Spleen (tissue), 11 donors: Measurements from ENCODE around the gene ZNF292. TPM values are rescaled to one million over a fixed set of nuclear protein-coding genes. Genes with fewer than 3 reads are reported as not detected.

Source experiments
- DNase-seq: peaks from one replicate; pipeline ENCODE4 v3.0.0-alpha.2; 2020
- H3K27ac ChIP-seq, 8 donors: fragments of 200-600 bp; sonication (generic) in 7 of 8; 1 replicate in 4 of 8; 2 replicates in 4 of 8; pipeline versions ENCODE4 v1.5.0 to v1.8.0; 2016 to 2021; ENCODE audit warnings: inconsistent platforms in 4 of 8, mild to moderate bottlenecking in 4 of 8, moderate library complexity in 1 of 8
- H3K27me3 ChIP-seq, 7 donors: fragments of 200-600 bp; sonication (generic) in 6 of 7; replicated peaks in 1 of 7; 1 replicate in 4 of 7; 2 replicates in 3 of 7; pipeline versions ENCODE4 v1.5.0 to v1.8.0; 2016 to 2021; ENCODE audit warnings: inconsistent platforms in 3 of 7, mild to moderate bottlenecking in 1 of 7
- H3K36me3 ChIP-seq, 6 donors: fragments of 200-600 bp; sonication (generic) in 5 of 6; 1 replicate in 4 of 6; 2 replicates in 2 of 6; pipeline versions ENCODE4 v1.5.0 to v1.8.0; 2016 to 2021; ENCODE audit warnings: inconsistent platforms in 2 of 6
- H3K4me1 ChIP-seq, 6 donors: fragments of 200-600 bp; sonication (generic) in 5 of 6; 1 replicate in 3 of 6; 2 replicates in 3 of 6; pipeline versions ENCODE4 v1.5.0 to v1.8.0; 2016 to 2021; ENCODE audit warnings: inconsistent platforms in 3 of 6
- H3K4me3 ChIP-seq, 8 donors: fragments of 200-600 bp; sonication (generic) in 7 of 8; 1 replicate in 4 of 8; 2 replicates in 4 of 8; pipeline versions ENCODE4 v1.5.0 to v1.8.0; 2016 to 2021; ENCODE audit warnings: inconsistent platforms in 4 of 8, mild to moderate bottlenecking in 4 of 8, moderate library complexity in 2 of 8
- H3K9me3 ChIP-seq, 8 donors: fragments of 200-600 bp; sonication (generic) in 7 of 8; 1 replicate in 4 of 8; 2 replicates in 4 of 8; pipeline versions ENCODE4 v1.5.0 to v1.8.0; 2016 to 2021; ENCODE audit warnings: inconsistent platforms in 4 of 8
- CTCF ChIP-seq, 11 experiments: fragments of 200-600 bp in 7 of 11; fragments of 450-650 bp in 4 of 11; sonication (generic) in 4 of 11; IDR thresholded peaks in 8 of 11; conservative IDR thresholded peaks in 3 of 11; 1 replicate in 7 of 11; 2 replicates in 4 of 11; pipeline versions ENCODE4 v1.4.0 to v1.8.0; 2016 to 2021; ENCODE audit warnings: antibody characterized with exemption in 11 of 11, inconsistent platforms in 4 of 11, mild to moderate bottlenecking in 1 of 11
- POLR2A ChIP-seq, 3 donors: fragments of 450-650 bp; IDR thresholded peaks; one replicate each; pipeline ENCODE4 v1.5.1; 2017; ENCODE audit warnings: antibody characterized with exemption in 3 of 3, mild to moderate bottlenecking in 1 of 3
- POLR2AphosphoS5 ChIP-seq, 3 donors: sonication (generic); formaldehyde crosslinking; IDR thresholded peaks; one replicate each; pipeline ENCODE4 v1.5.1; 2017; ENCODE audit warnings: antibody characterized with exemption in 3 of 3
- WGBS, 5 donors: extraction: QIAGEN DNeasy Blood & Tissue Kit in 3 of 5; methylation state at CpG; one replicate each; pipeline versions ENCODE4 v1.1.5 to v1.1.7; 2013 to 2018; 5-methylcytosine and 5-hydroxymethylcytosine counted together
- intact Hi-C: fragments of 100-400 bp; cut with DNase I; formaldehyde crosslinking; loops from one replicate; pipeline ENCODE4 v1.15.0; 2023; ENCODE audit warnings: low total_unique reads
- polyA plus RNA-seq, 3 donors: library from polyadenylated mRNA; stranded (reverse); fragments of 200-250 nt; gene quantifications; one replicate each; pipeline ENCODE4 v1.2.1, GENCODE V29; 2013
- total RNA-seq, 7 donors: library from RNA; depleted of rRNA in 3 of 7; stranded (reverse); fragments of >200 nt in 3 of 7; fragmentation: NEBNext Ultra II Directional in 4 of 7; extraction: Animal tissue kit (Norgen Biotek cat#: 25700) in 4 of 7; gene quantifications; one replicate each; pipeline versions ENCODE4 v1.1.0 to v1.2.1, GENCODE V29; 2016 to 2021
- donor health status: healthy with polysubstance abuse.
- donor health status: DM: no; HTN: no; CAD: no; lungs with moderate emphysema.
- donor health status: DM: no; HTN: no; CAD: no.
- donor health status: Bipolar disorder and iron deficiency.
- donor health status: healthy.
- donor health status: DM: no; HTN: no; CAD: no.
- donor health status: DM: yes; HTN: yes; CAD: no.

The ZNF292 gene
- total and polyA plus RNA-seq, 10 donors: 5.1 to 76.2 (median 50.2) TPM

- no peak for DNase-seq
- no peak for TF ChIP-seq POLR2A (IDR thresholded peaks at IDR 0.05)
- no peak for TF ChIP-seq CTCF (IDR thresholded peaks at IDR 0.05 in 8 of 11, conservative IDR thresholded peaks at IDR 0.05 in 3 of 11)
- TF ChIP-seq POLR2AphosphoS5 (IDR thresholded peaks at IDR 0.05): no peak
- WGBS, 5 donors: 86 to 96% (median 89%) methylated on average over 1 of the region's 1 CpG
- intact Hi-C loops: no loop called here
- no peaks in the 10 kb centered on the region for H3K27me3 ChIP-seq
- no peak overlapping the region for H3K4me3 ChIP-seq
- no peaks in the 10 kb centered on the region for H3K36me3 ChIP-seq
- H3K9me3 ChIP-seq: no peaks in the 10 kb centered on the region
- no peak overlapping the region for H3K27ac ChIP-seq
- H3K4me1 ChIP-seq: no peaks in the 10 kb centered on the region
Measured at GRCh38 chr6:87276624-87277023, 121.3 kb downstream of the ZNF292 start.

DNA sequence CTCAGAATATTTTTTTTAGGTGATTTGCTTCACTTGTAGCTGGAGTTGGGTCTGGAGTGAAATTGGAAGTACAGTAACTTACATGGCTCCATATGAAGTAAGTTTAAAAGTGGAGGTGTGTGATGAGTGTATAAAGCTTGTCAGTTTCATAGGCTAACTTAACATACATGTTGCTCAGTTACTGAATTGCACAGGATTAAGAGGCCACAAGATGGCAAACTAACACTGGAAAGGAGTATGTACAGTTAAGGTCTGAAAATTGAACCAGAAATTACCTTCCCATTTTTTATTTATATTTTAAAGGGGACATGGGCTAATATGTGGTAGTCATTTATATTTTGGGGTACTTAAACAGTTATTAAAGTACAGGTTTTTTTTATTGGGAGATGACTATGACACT lies 121.8 kb downstream of the ZNF292 start:
- no peak for TF ChIP-seq CTCF (IDR thresholded peaks at IDR 0.05 in 8 of 11, conservative IDR thresholded peaks at IDR 0.05 in 3 of 11)
- no peak for TF ChIP-seq POLR2AphosphoS5 (IDR thresholded peaks at IDR 0.05)
- TF ChIP-seq POLR2A (IDR thresholded peaks at IDR 0.05): no peak
- DNase-seq: no peak

DNA sequence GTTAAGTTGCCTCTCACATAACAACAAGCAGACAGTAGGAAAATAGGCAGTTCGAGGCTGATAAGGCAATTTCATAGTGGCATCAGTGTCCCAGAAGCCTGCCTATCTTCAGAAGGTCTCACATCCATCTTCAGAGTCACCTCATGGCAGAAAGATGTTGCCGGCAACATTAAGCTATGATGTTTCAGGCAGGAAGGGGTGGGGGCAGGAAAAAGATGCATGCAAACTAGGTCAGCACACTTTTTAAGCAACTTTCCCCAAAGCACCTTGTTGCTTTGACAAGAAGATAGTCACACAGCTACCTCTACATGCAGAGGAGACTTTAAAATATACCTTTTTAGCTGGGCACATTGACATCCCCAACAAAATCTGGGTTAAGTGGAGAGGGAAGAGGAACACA lies 123.8 kb downstream of the ZNF292 start:
- intact Hi-C loops: no loop called here
- no peak for DNase-seq
- 52 to 59% (median 57%) methylated on average over 2 of the region's 2 CpGs for WGBS, 5 donors
- no peak for TF ChIP-seq CTCF (IDR thresholded peaks at IDR 0.05 in 8 of 11, conservative IDR thresholded peaks at IDR 0.05 in 3 of 11)
- peak in 1 of 3 donors; percentile 37 for TF ChIP-seq POLR2AphosphoS5 (IDR thresholded peaks at IDR 0.05)
- H3K4me3 ChIP-seq: no peak overlapping the region
- no peak overlapping the region for H3K27ac ChIP-seq
- no peaks in the 10 kb centered on the region for H3K27me3 ChIP-seq
- H3K9me3 ChIP-seq: no peaks in the 10 kb centered on the region
- no peaks in the 10 kb centered on the region for H3K36me3 ChIP-seq
- no peaks in the 10 kb centered on the region for H3K4me1 ChIP-seq

More for the DNA sequence above, 121.8 kb downstream of the ZNF292 start:
- H3K27me3 ChIP-seq: no peaks in the 10 kb centered on the region
- H3K27ac ChIP-seq: no peak overlapping the region
- no peaks in the 10 kb centered on the region for H3K36me3 ChIP-seq
- H3K4me3 ChIP-seq: no peak overlapping the region
- intact Hi-C loops: no loop called here
- no peaks in the 10 kb centered on the region for H3K9me3 ChIP-seq
- no peaks in the 10 kb centered on the region for H3K4me1 ChIP-seq

- DNase-seq: no peak
- WGBS, 5 donors: 57 to 85% (median 73%) methylated on average over 1 of the region's 1 CpG
- intact Hi-C loops: no loop called here
- no peaks in the 10 kb centered on the region for H3K27me3 ChIP-seq
- H3K4me3 ChIP-seq: no peak overlapping the region
- no peaks in the 10 kb centered on the region for H3K4me1 ChIP-seq
- no peak overlapping the region for H3K27ac ChIP-seq
- no peaks in the 10 kb centered on the region for H3K36me3 ChIP-seq
- no peak for TF ChIP-seq POLR2AphosphoS5 (IDR thresholded peaks at IDR 0.05)
- no peak for TF ChIP-seq CTCF (IDR thresholded peaks at IDR 0.05 in 8 of 11, conservative IDR thresholded peaks at IDR 0.05 in 3 of 11)
- TF ChIP-seq POLR2A (IDR thresholded peaks at IDR 0.05): no peak
- no peaks in the 10 kb centered on the region for H3K9me3 ChIP-seq
Measured at GRCh38 chr6:87281426-87281825, 126.1 kb downstream of the ZNF292 start.
